ENCODE measurements around the gene AMZ1.
A peak's percentile ranks its signal among the peaks of the same experiment; 100 is the strongest.

The AMZ1 gene

DNA sequence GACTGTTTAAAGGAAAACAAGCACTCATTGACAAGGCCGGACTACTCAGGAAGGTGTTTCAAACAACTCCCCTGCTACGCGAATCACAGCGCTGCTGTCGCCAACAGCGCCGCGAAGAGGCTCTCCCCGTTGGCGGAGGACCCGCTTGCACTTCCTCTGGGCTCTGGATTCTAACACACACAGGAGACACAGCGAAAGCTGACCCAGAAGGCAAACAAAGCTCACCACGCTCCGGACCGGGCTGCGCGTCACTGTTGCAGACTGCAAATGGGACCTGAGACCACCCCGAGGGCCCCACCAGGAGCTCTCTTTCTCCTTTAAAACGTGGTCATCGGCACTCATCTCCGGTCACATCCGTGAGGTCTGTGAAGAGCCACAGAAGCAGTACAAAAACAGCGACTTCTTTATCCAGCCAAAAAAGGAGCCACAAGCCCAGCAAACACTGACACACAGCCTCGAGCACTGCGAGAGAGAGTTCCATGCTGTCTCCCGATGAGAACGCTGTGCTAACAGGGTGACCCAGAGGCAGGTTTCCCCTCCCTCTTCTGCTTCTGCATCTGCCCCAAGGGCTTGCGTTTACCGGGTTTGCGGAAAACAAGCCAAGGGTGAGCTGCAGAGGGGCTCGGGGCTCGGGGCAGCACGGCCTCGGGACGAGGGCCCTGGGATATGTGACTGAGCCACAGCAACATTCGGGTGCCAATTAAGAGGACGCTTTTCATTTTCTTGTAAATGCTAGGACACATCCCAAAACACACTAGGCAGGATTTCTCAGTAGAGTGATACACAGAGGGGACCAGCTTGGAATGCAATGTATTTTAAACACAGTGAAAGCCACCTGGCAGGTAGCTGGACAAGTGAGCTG, 41.3 kb downstream of the AMZ1 start:
- H3K27me3 Mint-ChIP-seq (ENCODE audit: low read depth, poor library complexity) = peaks cover 2% of the 10 kb centered on the region
- H3K9me3 Mint-ChIP-seq = no peaks in the 10 kb centered on the region
- no peak for DNase-seq
- peak overlapping the region; percentile 91 for H3K27ac Mint-ChIP-seq
- H3K36me3 Mint-ChIP-seq (ENCODE audit: low read depth) = peaks cover 60% of the 10 kb centered on the region
- H3K4me1 Mint-ChIP-seq = peaks cover 53% of the 10 kb centered on the region
- TF ChIP-seq, protein P1, sequence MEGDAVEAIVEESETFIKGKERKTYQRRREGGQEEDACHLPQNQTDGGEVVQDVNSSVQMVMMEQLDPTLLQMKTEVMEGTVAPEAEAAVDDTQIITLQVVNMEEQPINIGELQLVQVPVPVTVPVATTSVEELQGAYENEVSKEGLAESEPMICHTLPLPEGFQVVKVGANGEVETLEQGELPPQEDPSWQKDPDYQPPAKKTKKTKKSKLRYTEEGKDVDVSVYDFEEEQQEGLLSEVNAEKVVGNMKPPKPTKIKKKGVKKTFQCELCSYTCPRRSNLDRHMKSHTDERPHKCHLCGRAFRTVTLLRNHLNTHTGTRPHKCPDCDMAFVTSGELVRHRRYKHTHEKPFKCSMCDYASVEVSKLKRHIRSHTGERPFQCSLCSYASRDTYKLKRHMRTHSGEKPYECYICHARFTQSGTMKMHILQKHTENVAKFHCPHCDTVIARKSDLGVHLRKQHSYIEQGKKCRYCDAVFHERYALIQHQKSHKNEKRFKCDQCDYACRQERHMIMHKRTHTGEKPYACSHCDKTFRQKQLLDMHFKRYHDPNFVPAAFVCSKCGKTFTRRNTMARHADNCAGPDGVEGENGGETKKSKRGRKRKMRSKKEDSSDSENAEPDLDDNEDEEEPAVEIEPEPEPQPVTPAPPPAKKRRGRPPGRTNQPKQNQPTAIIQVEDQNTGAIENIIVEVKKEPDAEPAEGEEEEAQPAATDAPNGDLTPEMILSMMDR (IDR thresholded peaks at IDR 0.05) = no peak
- H3K4me3 Mint-ChIP-seq = no peak overlapping the region

DNA sequence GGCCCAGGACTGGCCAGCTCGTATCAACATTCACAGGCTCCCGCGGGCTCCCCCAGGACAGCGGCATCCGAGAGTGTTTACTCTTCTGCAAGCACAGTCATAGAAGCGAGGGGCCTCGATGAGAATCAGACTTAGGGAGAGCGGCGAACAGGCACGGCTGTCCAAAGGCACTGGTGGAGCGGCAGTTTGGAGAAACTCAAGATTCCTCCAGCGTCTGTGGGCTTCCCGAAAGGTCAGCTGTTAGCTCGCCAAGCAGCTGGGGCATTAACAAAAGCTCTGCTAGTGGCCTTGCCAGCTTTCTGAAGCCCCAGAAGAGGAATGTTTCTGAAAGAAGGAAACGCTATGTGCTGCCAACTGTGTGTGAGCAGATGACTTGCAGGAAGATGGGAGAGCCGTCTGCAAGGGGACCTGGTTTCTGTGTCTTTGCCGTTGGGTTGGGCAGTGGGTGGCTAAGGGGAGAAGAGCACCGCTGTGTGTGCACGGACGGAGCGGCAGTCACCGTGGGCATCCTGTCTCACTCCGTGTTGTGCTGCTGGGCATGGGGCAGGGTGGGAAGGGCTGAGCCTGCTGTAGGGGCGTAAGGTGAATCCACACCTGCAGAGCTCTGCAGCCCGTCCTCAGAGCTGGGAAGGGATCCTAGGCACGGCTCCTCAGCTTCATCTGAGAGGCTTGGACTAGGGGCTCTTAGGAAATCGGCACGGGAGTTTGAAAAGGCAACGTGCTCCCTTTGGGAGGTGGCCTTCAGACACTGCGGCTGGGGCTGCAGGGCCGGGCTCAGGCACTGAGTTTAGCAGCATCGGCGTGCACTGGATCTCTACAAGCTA, 42.1 kb downstream of the AMZ1 start:
- Mint-ChIP-seq H3K27ac (peak overlapping the region; percentile 88), H3K4me1 (peaks cover 61% of the 10 kb centered on the region), H3K27me3 (ENCODE audit: low read depth, poor library complexity) (peaks cover 2% of the 10 kb centered on the region), H3K36me3 (ENCODE audit: low read depth) (peaks cover 60% of the 10 kb centered on the region), H3K4me3 (no peak overlapping the region), H3K9me3 (no peaks in the 10 kb centered on the region)
- TF ChIP-seq, protein P1 (IDR thresholded peaks at IDR 0.05) = no peak
- no peak for DNase-seq

DNA sequence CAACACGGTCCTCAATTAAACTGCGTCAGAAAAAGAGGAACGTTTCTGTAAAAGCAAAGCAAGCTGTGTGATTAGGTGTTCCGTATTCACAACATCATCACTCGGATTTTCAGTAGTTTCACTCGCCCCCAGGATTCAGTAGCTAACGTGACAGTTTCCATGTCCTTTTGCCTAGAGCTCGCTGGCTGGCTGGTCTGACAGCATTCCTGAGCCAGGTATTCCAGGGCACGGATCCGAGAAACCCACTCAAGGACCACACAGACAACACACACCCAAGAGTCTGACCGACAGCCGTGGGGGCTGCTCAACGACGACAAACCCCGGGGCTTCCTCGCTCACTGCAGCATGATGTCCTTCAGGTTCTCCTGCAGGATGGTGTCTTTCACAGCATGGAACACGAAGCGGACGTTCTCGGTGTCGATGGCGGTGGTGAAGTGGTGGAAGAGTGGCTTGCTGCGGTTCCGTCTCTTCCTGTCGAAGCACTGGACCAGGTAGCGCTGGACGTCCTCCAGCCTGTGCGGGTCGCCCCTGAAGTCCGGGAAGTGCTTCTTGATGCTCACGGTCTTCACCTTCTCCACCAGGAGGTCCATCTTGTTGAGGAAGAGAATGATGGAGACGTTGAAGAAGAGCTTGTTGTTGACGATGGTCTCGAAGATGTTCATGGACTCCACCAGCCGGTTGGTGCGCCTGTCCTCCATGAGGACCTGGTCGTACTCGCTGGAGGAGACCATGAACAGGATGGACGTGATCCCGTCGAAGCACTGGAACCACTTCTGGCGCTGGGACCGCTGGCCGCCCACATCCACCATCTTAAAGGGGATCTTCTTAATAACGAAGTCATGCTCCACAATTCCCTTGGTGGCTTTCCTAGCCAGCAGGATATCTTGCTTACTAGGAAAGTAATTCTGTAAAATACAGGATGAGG, 43.1 kb downstream of the AMZ1 start:
- TF ChIP-seq, protein P1 (IDR thresholded peaks at IDR 0.05) = no peak
- no peaks in the 10 kb centered on the region for H3K9me3 Mint-ChIP-seq
- H3K4me1 Mint-ChIP-seq = peaks cover 66% of the 10 kb centered on the region
- no peak for DNase-seq
- H3K27ac Mint-ChIP-seq = peak overlapping the region; percentile 93
- peaks cover under 1% of the 10 kb centered on the region for H3K27me3 Mint-ChIP-seq (ENCODE audit: low read depth, poor library complexity)
- peaks cover 53% of the 10 kb centered on the region for H3K36me3 Mint-ChIP-seq (ENCODE audit: low read depth)
- H3K4me3 Mint-ChIP-seq = no peak overlapping the region

- Mint-ChIP-seq H3K27ac (peak overlapping the region; percentile 82), H3K9me3 (peaks cover 5% of the 10 kb centered on the region), H3K36me3 (ENCODE audit: low read depth) (peaks cover 54% of the 10 kb centered on the region), H3K4me3 (no peak overlapping the region), H3K27me3 (ENCODE audit: low read depth, poor library complexity) (peaks cover 2% of the 10 kb centered on the region), H3K4me1 (peaks cover 70% of the 10 kb centered on the region)
- no peak for DNase-seq
- TF ChIP-seq, protein P1 (IDR thresholded peaks at IDR 0.05) = no peak
These were observed 44.4 kb downstream of the AMZ1 start for GRCh38 chr7:2732388-2732787.

- Mint-ChIP-seq H3K27ac (peak overlapping the region; percentile 86), H3K36me3 (ENCODE audit: low read depth) (peaks cover 53% of the 10 kb centered on the region), H3K27me3 (ENCODE audit: low read depth, poor library complexity) (peaks cover 2% of the 10 kb centered on the region), H3K9me3 (peaks cover 5% of the 10 kb centered on the region), H3K4me1 (peaks cover 69% of the 10 kb centered on the region), H3K4me3 (peak overlapping the region; percentile 1)
- no peak for DNase-seq
- TF ChIP-seq, protein P1 (IDR thresholded peaks at IDR 0.05) = no peak
These were observed 45.1 kb downstream of the AMZ1 start for GRCh38 chr7:2732959-2733584.

Measured in nephron progenitor cell (in vitro differentiated cells).